Activated CD8-positive, alpha-beta memory T cell treated with anti-CD3 and anti-CD28 coated beads, Interleukin-2, amount 50 U/mL, for 1 hour (primary cell): Measurements from ENCODE around the gene PLEKHG3.

ENCODE experiments used
- DNase-seq: peaks from one replicate; pipeline ENCODE4 v3.0.0-alpha.2; 2020; ENCODE audit errors: extremely low read depth

PLEKHG3 gene

DNA sequence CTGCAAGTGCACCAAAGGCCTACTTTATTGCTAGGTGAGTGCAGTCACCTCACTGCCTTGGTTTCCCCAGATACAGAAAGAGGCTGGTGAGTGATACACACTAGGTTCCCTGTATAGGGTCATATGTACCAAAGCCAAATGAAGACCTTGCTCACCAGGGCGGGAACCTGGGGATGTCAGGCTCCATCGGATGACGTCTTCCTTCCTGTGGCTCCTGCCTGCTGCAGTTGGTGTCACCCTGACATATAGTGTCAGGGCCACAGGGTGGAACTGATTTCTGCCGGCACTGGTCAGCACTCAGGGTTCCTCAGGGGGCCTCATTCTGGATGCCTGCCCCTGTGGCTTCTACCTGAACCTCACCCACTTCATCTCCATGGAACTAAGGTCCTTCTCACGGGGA lies 43.1 kb downstream of the PLEKHG3 start:
- DNase-seq = no peak

DNA sequence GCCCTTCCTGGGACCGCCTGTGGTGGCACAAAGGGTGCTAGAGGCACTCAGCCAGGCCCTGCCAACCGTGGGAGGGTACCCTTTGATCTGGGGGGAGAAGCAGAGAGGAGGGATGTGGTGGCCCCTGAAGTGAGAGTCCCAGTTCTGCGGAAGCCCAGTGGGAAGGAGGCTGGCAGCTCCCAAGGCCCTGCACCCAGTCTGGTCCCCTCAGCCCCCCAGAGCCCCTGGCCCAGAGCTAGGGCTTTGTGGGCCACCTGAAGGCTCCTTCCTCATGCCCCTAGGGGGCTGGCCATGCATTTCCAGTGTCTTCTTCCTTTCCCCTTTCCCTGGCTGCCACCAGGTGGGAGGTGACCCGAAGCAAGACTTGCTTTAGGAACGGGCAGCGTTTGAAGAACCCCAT lies 44.3 kb downstream of the PLEKHG3 start:
- no peak for DNase-seq

DNA sequence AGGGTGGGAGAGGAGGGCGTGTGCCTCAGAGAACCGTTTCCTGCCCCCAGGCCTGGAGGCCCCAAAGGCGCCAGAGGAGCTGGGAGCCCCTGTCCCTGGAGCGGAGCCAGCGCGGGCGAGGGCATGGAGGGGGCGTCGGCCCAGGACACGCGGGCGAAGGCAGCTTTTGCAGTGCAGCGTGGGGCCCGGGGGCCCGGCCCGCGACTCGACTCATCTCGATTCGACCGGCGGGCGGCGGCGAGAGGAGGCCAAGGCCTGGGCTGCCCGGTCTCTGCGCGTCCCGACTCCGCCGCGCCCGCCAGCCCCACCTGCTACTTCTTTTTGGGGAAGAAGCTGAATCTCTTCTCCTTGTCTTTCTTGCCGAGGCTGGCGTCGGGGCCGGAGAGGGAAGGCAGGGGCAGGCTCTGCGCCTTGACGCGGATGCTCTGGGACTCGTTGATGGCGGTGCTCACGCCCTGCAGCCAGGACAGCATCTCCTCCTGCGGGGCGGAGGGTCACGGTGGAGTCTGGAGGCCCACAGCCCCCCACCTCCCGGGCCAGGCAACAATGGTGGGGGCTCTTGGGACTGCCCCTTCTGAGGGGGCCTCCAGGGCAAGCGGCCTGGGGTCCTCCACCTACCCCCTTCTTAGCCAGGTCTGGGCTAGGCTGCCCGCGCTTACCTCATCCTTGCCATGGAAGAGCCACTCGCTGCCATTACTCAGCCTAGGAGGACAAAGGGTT lies 44.9 kb downstream of the PLEKHG3 start:
- no peak for DNase-seq

- DNase-seq = no peak
These were observed 48.7 kb downstream of the PLEKHG3 start for GRCh38 chr14:64752909-64753308.

- no peak for DNase-seq
These were observed 49.1 kb downstream of the PLEKHG3 start for GRCh38 chr14:64753374-64753773.

- DNase-seq = no peak
These were observed 49.8 kb downstream of the PLEKHG3 start for GRCh38 chr14:64753999-64754398.

GRCh38 chr14:64754685-64755084 lies 50.5 kb downstream of the PLEKHG3 start:
- no peak for DNase-seq

DNA sequence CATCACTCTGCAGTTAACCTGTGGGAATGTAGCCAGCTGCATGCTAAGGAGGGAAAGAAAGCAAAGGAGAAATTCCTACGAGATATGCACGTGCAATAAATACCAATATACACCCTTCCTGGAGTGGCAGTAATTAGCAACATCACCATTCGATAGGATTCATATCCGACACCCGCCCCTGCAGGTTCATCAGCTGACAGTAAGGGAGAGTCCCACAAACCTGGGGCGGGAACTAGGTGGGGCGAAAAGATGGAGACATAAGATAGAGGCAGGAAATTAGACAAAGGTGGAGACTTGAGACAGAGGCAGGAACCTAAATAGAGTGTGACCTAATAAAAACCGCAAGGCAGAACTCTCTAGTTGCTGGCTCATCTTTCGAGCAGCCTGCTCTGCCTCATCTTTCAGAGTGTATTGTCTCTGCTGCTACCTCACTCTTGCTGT lies 51.6 kb downstream of the PLEKHG3 start:
- no peak for DNase-seq

- DNase-seq = no peak
These were observed 52.5 kb downstream of the PLEKHG3 start for GRCh38 chr14:64756712-64757111.

DNA sequence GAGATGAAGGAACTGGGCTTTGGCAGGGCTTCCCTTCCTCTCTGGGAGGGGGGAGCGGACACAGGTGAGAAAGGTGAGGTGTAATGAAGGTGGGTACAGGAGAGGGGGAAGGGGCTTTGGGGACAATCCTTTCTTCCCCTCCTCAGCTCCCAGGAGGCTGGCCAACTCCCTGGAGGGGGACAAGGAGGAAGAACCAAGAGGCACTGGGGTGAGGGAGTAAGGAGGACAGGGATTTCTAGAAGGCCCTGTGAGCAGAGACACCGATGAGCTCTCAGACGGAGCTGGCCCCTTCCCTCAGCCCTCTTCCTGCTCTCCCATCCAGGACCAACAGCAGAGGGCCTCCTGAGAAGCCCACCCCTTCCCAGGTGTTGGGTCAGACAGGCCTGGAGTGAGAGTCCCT lies 53.4 kb downstream of the PLEKHG3 start:
- DNase-seq = no peak

- DNase-seq = no peak
These were observed 53.8 kb downstream of the PLEKHG3 start for GRCh38 chr14:64758025-64758521.

DNA sequence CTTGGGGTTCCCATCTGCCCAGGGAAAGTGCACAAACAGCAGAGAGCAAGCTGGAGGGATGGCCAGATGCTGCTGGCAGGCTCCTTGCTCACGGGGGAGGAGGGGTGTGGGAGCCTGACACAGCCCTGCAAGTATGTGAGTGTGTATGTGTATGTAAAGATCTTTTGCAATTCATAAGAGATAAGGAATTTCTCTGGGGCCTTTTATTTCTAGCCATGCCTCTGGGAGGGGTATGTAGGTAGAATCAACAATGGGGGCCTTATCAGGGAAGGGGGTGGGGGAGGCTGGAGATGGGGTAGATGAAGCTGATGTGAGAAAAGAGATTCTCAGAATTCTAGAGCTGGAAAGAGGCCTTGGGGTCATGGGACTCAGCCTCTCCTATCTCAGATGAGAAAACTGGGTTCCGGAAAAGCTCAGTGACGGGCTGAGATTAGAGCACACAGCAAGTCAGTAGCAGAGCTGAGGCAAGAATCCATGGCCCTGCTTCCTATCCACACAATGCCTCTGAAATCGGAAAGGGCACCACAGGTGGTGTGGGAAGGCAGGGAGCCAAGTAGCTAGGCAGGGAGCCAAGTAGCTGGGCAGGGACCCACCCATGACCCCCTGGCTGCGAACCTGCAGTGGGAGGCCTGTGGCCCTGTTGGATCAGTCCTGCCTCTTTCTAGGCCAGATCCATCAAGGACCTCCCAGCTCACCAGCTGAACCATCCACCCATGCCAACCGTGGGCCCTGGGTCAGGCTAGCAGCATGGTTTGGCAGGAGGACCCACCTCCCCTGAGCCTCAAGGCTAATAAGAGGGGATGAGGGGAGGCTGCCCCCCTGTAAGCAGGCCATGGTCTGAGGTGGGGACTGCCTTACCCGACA lies 54.7 kb downstream of the PLEKHG3 start:
- DNase-seq = no peak

- no peak for DNase-seq
These were observed 55.3 kb downstream of the PLEKHG3 start for GRCh38 chr14:64759555-64759938.

DNA sequence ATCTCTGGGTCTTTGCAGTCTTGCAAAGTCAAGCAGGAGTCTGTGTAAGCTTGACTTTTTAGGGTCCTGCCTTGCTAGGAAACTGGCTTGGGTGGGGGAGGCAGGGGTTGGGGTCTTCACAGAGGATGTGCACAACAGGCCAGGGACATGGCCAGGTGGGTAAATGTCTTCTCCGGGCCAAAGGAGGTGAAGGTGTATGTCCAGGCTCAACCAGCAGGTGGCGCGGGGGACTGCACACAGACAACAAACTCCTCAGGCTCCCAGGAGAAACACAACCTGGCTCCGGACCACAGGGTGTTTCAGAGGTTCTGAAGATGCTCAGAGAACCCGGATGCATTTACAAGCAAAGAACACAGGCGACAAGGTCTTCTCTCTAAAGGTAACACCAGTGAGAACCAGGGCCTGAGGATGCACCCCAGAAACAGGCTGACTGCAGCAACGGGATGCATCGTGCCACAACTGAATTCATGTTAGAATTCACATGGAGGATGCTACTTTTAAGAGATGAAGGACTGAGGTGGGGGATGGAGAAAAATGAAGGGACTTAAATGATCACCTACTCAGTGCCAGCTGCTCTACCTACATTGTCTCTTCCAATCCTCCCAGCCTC lies 56.0 kb downstream of the PLEKHG3 start:
- no peak for DNase-seq

DNA sequence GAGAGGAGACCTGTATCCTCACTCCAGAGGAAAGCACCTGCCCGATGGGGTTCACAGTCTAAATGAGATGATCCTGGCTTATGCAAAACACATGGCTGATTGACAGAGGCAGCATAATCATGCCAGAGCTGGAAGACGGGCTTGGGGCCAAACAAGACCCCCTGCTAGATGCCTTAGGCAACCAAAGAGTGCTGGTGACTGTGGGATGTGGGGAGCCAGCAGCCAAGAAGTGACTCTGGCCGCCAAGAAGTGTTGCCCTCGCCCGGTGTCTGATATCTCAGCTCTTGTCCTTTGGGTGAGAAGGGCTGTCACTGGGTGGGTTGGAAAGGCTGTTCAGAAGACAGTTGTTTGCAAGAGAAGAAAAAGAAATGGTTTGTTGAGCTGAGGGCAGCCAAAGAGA lies 56.7 kb downstream of the PLEKHG3 start:
- no peak for DNase-seq

DNA sequence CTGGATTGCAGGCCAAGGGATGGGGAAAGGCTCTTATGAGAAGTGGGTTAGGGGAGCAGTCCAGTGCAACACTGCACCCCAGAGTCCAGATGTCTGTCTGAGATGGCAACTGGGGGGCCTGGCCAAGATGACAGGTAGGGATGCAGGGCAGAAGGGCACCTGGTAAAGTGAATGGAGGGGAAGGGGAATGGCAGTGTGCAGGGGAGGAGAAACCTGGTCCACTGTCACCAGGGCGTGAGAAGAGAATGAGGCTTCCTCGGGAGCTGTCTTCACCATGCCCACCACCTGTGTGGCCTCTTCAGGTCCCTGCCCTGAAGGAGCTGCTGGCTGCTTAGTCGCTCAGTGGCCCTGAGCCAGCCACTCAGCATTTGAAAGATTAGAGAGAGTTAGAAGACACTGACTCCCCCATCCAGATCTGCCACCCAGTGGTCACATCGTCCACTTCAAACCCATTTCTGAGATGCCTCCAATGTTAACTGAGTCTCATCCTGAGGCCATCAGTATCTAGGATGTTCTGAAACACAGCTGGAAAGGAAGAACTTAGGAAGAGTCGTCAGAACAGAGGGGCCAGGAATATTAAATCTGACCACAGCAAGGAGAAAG lies 57.3 kb downstream of the PLEKHG3 start:
- no peak for DNase-seq

DNA sequence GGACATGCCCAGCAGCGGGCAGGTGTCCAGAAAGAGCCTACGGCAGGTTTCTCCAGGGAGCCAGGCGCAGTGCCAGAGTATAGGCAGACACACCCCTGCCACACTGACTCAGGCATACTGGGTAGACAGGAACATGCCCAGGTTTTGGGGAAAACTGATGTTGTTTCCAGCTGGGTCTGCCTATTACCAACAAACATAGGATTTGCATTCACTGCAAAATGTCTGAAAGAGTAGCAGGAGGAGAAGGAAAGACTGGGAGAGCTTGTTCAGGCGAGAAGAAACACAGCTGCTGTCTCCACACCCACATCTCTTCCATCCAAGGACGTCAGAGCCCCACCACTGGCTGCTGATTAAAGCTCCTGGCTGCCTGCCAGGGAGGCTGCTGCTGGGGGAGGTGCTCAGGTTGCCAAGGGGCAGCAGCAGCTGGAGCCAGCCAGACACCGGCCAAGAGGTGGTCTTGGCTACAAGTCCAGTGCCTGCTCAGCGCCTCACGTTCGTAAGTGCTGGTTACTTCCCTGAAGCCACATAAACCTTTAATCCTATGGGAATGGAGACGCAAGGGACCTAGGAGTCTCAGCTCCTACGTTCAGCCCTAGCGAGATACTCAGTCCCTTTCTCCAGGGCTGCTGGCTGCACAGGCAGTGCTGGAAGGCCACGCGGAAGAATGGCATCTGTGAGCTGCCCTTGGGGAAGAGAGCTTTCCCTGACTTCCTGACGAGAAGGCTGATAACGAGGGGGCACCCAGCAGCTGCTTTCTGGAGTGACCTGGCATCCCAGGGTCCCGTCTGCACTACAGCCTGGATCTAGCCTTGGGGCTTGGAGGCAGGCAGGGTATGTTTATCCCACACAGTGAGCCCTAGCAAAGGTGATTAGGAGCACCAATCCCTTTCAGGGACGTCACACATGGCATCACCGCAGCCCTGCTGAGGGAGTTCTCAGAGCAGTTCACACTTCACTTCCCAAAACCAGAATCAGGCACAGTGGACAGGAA lies 58.1 kb downstream of the PLEKHG3 start:
- DNase-seq = no peak

DNA sequence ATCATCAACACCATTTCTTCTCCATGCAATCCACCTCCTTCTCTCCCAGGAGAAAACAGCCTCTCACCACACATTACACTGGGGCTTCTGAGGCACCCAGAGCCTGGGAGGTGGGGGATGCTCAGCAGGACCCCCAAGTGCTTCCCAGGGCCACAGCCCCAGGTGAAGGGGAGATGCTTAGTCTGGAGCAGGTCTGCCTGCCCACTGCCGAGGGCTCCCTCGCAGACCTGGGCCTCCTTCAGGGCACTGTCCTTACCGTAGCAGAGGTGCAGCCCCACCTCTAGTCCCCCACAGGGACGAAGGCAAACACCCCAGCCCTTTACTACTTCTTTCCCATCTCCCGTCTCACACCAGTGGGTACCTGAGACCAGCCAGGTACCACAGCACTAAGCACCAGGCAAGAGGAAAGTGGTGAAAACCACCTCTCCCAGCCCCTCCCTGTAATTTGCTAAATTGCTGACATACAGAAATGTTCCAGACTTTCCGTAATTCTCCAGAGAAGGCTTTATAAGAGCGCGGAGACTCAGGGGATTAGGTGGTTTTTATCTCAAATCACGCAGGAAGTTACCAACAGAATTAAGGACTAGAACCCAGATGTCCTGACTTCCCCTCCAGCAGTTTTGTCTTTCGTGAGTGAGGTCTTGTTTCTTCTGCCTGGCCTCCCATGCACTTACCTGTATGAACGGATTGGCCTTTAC lies 59.0 kb downstream of the PLEKHG3 start:
- DNase-seq = no peak

DNA sequence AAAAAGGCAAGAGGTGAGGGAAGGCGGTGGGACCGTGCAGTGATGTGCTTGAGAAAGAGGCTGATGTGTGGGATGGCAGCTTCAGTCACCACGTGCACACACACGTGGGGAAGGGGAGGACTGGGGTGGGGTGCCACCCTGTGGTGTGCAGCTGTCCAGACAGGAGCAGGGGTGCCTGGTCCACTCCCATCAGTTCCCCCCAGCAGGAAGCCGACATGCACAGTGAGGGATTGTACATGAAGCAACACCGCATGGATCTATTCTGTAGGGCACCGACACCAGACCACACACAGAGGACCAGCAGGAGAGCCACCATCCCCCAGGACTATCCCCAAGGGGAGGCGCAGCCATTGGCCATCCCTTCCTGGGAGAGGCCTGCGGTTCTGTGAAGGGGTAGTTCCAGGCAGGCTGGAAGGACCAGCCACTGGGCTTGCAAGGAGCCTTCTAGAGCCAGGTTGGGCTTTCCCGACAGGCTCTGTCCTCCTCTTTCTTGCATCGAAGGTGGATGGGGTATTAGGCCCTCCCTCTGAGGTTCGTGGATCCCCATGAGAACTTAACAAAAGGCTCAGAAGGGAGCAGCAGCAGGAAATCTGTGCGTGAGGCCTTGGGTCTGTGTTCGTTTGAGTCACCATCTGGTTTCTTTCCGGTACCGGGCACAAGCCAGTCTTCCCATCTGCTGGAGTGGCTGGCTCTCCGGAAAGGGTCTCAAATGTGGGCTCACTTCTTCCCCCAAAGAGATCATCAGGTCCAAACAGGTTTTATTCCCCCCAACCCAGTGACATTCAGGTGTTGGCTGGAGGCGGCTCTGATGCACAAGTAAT lies 59.8 kb downstream of the PLEKHG3 start:
- no peak for DNase-seq
